Pancreas (tissue), 10 donors: ENCODE measurements around the gene SNRNP25. TPM values are rescaled to one million over a fixed set of nuclear protein-coding genes. Genes with fewer than 3 reads are reported as not detected.

ENCODE experiments used
- ATAC-seq, 4 donors: fragments of 200-7000 bp; cut with Tn5 transposase; one replicate each; pipeline versions ENCODE4 v1.8.0 to v1.9.1; 2020; ENCODE audit warnings: mild to moderate bottlenecking in 4 of 4, moderate library complexity in 4 of 4
- DNase-seq, 6 donors: peaks; one replicate each; pipeline ENCODE4 v3.0.0-alpha.2; 2020
- FAIRE-seq: peaks from 2 replicates; lab custom pipeline; 2012; peaks lifted over from hg19 to GRCh38; lab: Jason Lieb, UNC
- H3K27ac ChIP-seq, 4 donors: fragments of 200-600 bp; sonication (generic); 1 replicate in 3 of 4; 2 replicates in 1 of 4; pipeline versions ENCODE4 v1.5.0 to v1.8.0; 2020
- H3K27me3 ChIP-seq, 4 donors: fragments of 200-600 bp; one replicate each; pipeline ENCODE4 v1.8.0; 2021
- H3K36me3 ChIP-seq, 3 donors: fragments of 200-600 bp; sonication (generic) in 1 of 3; one replicate each; pipeline versions ENCODE4 v1.5.0 to v1.8.0; 2020 to 2021
- H3K4me1 ChIP-seq, 3 donors: fragments of 200-600 bp; one replicate each; pipeline ENCODE4 v1.8.0; 2021
- H3K4me3 ChIP-seq, 4 donors: fragments of 200-600 bp; sonication (generic) in 2 of 4; one replicate each; pipeline versions ENCODE4 v1.5.0 to v1.8.0; 2020 to 2021
- H3K9me3 ChIP-seq, 4 donors: fragments of 200-600 bp; one replicate each; pipeline ENCODE4 v1.8.0; 2021
- WGBS, 2 donors: extraction: QIAGEN DNeasy Blood & Tissue Kit; methylation state at CpG; one replicate each; pipeline ENCODE4 v1.1.7; 2013; 5-methylcytosine and 5-hydroxymethylcytosine counted together
- intact Hi-C, 3 donors: fragments of 100-400 bp; cut with DNase I; formaldehyde crosslinking; loops; one replicate each; pipeline versions ENCODE4 v1.11.1 to v1.14.2; 2022
- polyA plus RNA-seq, 2 donors: library from polyadenylated mRNA; stranded (reverse); fragments of 200-250 nt; gene quantifications; one replicate each; pipeline ENCODE4 v1.2.3, GENCODE V29; 2013
- total RNA-seq, 6 donors: library from RNA; stranded (reverse); fragmentation: NEBNext Ultra II Directional in 4 of 6; extraction: Animal tissue kit (Norgen Biotek cat#: 25700) in 4 of 6; gene quantifications; one replicate each; pipeline versions ENCODE4 v1.2.1 to v1.2.4, GENCODE V29; 2021 to 2023
- TF ChIP-seq, protein P1 (sequence below), 4 donors: fragments of 200-600 bp; sonication (generic) in 3 of 4; IDR thresholded peaks; one replicate each; pipeline versions ENCODE4 v1.5.0 to v1.8.0; 2021; ENCODE audit warnings: antibody characterized with exemption in 4 of 4
- donor health status: healthy with polysubstance abuse.
- donor health status: DM: no; HTN: no; CAD: no; lungs with moderate emphysema.
- donor health status: DM: no; HTN: no; CAD: no.
- donor health status: control.
- donor health status: control.
- donor health status: Bipolar disorder and iron deficiency.
- donor health status: DM: yes; HTN: yes; CAD: no.
- donor health status: DM: no; HTN: no; CAD: no.
- donor health status: DM: no; HTN: no; CAD: no.
- donor health status: DM: yes; HTN: yes; CAD: no.

Gene SNRNP25
- total and polyA plus RNA-seq, 8 donors, result 6.8 to 17.3 (median 8.6) TPM

DNA sequence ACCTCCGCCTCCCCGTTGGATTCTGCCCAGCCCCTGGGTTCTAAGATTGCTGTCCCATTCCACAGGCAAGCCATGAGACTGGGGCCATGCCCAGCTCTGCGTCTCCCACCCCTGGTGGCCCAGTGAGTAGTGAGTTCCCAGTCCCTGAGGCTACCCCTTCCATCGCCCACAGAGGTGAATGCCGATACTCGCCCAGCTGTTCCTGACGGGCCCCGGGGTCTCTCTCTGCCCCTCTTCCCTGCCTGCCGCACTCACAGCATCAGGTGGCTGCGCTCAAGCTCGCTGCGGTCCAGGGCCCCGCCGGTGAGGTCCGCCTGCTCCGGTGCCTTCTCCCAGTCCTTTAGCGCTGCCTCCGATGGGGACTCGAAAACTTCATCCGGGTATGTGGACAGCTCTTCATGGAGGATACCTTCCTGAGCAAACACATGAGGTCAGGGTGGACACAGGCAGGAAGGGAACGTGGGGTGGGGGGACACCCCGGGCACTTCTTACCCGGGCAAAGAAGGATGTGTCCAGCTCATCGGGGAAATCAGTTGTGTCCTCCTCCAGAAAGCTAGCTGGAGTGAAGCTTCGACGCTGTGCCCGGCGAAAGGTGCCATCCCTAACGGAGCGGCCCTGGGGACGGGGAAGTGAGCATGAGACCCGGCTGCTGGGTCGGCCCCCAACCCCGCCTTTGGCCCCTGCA, 8.8 kb downstream of the SNRNP25 start:
- 92% methylated on average over 34 of the region's 34 CpGs for WGBS, 2 donors
- Histone ChIP-seq H3K27ac (no peak overlapping the region), H3K9me3 (no peaks in the 10 kb centered on the region), H3K4me3 (no peak overlapping the region), H3K36me3 (peaks cover 0 to 27% (median 3%) of the 10 kb centered on the region in 3 donors), H3K27me3 (no peaks in the 10 kb centered on the region), H3K4me1 (no peaks in the 10 kb centered on the region)
- DNase-seq (peak in 3 of 6 donors; percentile 11 to 59 (median 48)), FAIRE-seq (no peak), ATAC-seq (no peak)
- intact Hi-C loops, result no loop called here
- TF ChIP-seq, protein P1, sequence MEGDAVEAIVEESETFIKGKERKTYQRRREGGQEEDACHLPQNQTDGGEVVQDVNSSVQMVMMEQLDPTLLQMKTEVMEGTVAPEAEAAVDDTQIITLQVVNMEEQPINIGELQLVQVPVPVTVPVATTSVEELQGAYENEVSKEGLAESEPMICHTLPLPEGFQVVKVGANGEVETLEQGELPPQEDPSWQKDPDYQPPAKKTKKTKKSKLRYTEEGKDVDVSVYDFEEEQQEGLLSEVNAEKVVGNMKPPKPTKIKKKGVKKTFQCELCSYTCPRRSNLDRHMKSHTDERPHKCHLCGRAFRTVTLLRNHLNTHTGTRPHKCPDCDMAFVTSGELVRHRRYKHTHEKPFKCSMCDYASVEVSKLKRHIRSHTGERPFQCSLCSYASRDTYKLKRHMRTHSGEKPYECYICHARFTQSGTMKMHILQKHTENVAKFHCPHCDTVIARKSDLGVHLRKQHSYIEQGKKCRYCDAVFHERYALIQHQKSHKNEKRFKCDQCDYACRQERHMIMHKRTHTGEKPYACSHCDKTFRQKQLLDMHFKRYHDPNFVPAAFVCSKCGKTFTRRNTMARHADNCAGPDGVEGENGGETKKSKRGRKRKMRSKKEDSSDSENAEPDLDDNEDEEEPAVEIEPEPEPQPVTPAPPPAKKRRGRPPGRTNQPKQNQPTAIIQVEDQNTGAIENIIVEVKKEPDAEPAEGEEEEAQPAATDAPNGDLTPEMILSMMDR (IDR thresholded peaks at IDR 0.05), result no peak

DNA sequence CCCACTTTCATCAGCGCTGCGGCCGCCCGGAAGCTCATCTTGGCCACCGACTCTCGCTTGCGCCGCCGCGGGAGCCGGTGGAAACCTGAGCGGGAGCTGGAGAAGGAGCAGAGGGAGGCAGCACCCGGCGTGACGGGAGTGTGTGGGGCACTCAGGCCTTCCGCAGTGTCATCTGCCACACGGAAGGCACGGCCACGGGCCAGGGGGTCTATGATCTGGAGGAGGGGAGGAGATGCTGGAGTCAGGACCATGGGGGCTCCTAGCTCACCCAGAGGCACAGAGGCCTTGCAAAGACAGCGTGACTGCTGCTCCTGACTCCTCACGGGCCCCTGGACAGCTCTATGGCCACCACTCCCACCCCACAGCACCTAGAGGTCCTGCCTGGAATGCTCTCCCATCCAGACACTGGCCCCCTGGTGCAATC, 9.4 kb downstream of the SNRNP25 start:
- Histone ChIP-seq H3K4me1 (no peaks in the 10 kb centered on the region), H3K36me3 (peaks cover 0 to 23% (median 3%) of the 10 kb centered on the region in 3 donors), H3K27ac (no peak overlapping the region), H3K9me3 (no peaks in the 10 kb centered on the region), H3K27me3 (no peaks in the 10 kb centered on the region), H3K4me3 (no peak overlapping the region)
- TF ChIP-seq, protein P1 (IDR thresholded peaks at IDR 0.05), result no peak
- intact Hi-C loops, result no loop called here
- ATAC-seq (no peak), DNase-seq (peak in 3 of 6 donors; percentile 27 to 73 (median 51)), FAIRE-seq (no peak)
- WGBS, 2 donors, result 94% methylated on average over 19 to 21 of the region's 21 CpGs

DNA sequence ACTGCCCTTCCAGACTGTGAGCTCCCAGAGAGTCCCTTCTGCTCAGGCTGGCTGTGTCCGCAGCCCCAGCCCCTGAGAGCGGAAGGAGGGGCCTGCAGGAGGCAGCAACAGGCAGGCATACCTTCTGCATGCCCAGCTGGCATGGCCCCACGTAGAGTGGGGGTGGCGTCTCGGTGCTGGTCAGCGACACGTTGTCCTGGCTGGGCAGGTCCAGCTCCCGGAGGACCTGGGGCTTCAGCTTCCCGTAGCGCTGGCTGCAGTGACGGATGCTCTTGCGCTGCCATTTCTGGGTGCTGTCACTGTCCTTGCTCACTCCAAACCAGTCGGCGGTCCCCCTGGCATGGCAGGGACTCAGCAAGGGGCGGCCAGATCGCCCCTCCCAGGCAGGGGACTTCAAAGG, 9.8 kb downstream of the SNRNP25 start:
- no peak overlapping the region for H3K27ac ChIP-seq
- H3K4me1 ChIP-seq, result no peaks in the 10 kb centered on the region
- no peaks in the 10 kb centered on the region for H3K27me3 ChIP-seq
- DNase-seq (peak in 4 of 6 donors; percentile 13 to 68 (median 39)), ATAC-seq (no peak), FAIRE-seq (no peak)
- intact Hi-C loops, result no loop called here
- no peak overlapping the region for H3K4me3 ChIP-seq
- H3K36me3 ChIP-seq, result peaks cover 0 to 18% (median 3%) of the 10 kb centered on the region in 3 donors
- TF ChIP-seq, protein P1 (IDR thresholded peaks at IDR 0.05), result no peak
- 93 to 94% methylated on average over 15 to 16 of the region's 16 CpGs for WGBS, 2 donors
- no peaks in the 10 kb centered on the region for H3K9me3 ChIP-seq

DNA sequence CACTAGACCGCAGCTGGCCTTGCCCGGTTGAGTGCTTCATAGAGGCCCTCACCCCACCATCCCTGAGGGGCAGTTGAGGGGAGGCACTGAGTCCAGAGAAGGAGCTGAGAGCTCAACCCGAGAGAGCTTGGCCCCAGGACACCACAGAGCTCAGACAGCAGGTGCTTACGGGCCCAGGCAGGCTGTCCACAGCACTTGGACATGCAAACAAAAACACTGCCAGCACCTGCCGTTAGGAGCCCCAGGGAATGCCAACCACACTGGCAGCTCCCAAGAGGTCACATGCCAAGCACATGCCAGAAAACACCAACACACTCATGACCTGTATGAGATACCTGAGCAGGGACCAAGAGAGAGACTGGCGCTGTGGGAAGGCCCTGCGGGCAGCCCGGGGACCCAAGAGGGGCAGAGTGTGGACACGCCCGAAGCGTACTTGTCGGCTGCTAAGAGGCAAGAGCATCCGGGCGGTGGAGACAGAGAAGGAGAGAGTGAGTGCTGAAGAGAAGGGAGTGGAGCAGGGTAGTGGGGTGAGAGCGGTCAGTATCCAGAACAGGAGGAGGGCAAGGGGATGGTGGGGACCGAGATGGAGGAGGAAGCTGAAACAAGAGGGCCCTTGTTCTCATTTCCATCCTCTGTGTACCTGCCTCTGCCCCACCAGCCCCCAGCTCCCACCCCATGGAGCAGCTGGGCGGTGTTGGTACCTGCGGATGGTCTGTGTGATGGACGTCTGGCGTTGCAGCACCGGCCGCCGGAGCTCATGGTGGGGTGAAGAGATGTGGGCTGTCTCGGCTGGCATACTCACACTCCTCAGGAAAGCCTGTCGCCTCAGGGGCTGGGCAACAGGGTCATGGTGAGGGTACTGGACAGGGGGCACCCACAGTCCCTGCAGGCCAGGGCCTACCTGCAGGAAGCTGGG, 10.6 kb downstream of the SNRNP25 start:
- Histone ChIP-seq H3K27me3 (no peaks in the 10 kb centered on the region), H3K36me3 (peaks cover 0 to 18% (median 3%) of the 10 kb centered on the region in 3 donors), H3K9me3 (no peaks in the 10 kb centered on the region), H3K27ac (no peak overlapping the region), H3K4me3 (no peak overlapping the region), H3K4me1 (no peaks in the 10 kb centered on the region)
- TF ChIP-seq, protein P1 (IDR thresholded peaks at IDR 0.05), result no peak
- DNase-seq (peak in 4 of 6 donors; percentile 15 to 68 (median 41)), FAIRE-seq (no peak), ATAC-seq (no peak)
- WGBS, 2 donors, result 88 to 91% methylated on average over 25 of the region's 25 CpGs
- intact Hi-C loops, result no loop called here
